ENCODE measurements around the gene C14orf132. TPM values are rescaled to one million over a fixed set of nuclear protein-coding genes. Genes with fewer than 3 reads are reported as not detected.
"Not testable (repeated sequence)": the region's sequence is repeated elsewhere in the genome, so short reads cannot be mapped to it uniquely, and the experiment has no call there.

Gene C14orf132
- total and polyA plus RNA-seq, 2 donors (not counting 1 experiment from before 2014, with no cell fraction given) = 12.1 to 48.6 TPM

- H3K9me3 ChIP-seq (ENCODE audit: control insufficient read depth, insufficient read depth, low read depth, low read length) = no peaks in the 10 kb centered on the region
- TF ChIP-seq CTCF (conservative IDR thresholded peaks at IDR 0.05 in 1 of 2, IDR thresholded peaks at IDR 0.05 in 1 of 2; ENCODE audit: low read depth in 1 of 2, low read length in 2 of 2) (no peak), EZH2 (IDR thresholded peaks at IDR 0.05; ENCODE audit: low read length, missing control alignments) (no peak)
- no peaks in the 10 kb centered on the region for H3K4me1 ChIP-seq (ENCODE audit: control insufficient read depth, extremely low read depth, insufficient read depth, low read length)
- H3K4me3 ChIP-seq (replicated peaks in 1 of 4; ENCODE audit: control extremely low read depth in 1 of 4, insufficient read depth in 1 of 4, low read depth in 3 of 4, low read length in 4 of 4) = no peak overlapping the region
- DNase-seq (ENCODE audit: low read depth in 2 of 2) = no peak
- H3K27ac ChIP-seq (ENCODE audit: insufficient read depth, low read length) = no peak overlapping the region
- H3K79me2 ChIP-seq (ENCODE audit: control insufficient read depth, insufficient read depth, low read length) = no peaks in the 10 kb centered on the region
- H3K4me2 ChIP-seq (ENCODE audit: extremely low read depth, insufficient read depth, low read length) = no peak overlapping the region
- H3K36me3 ChIP-seq (ENCODE audit: control insufficient read depth, insufficient read depth, low read length) = no peaks in the 10 kb centered on the region
- H3K9ac ChIP-seq (ENCODE audit: insufficient read depth, low read length) = no peak overlapping the region
- no peaks in the 10 kb centered on the region for H3K27me3 ChIP-seq (ENCODE audit: control insufficient read depth, insufficient read depth, low read length)
- no peaks in the 10 kb centered on the region for H4K20me1 ChIP-seq (ENCODE audit: control insufficient read depth, extremely low read depth, insufficient read depth, low read length)
- H2AFZ ChIP-seq (ENCODE audit: low read length) = no peak overlapping the region
Observed at GRCh38 chr14:96011131-96011530, 28.0 kb upstream of the C14orf132 start.

- no peaks in the 10 kb centered on the region for H3K9me3 ChIP-seq (ENCODE audit: control insufficient read depth, insufficient read depth, low read depth, low read length)
- no peak overlapping the region for H3K4me3 ChIP-seq (replicated peaks in 1 of 4; ENCODE audit: control extremely low read depth in 1 of 4, insufficient read depth in 1 of 4, low read depth in 3 of 4, low read length in 4 of 4)
- no peaks in the 10 kb centered on the region for H3K79me2 ChIP-seq (ENCODE audit: control insufficient read depth, insufficient read depth, low read length)
- no peak for DNase-seq (ENCODE audit: low read depth in 2 of 2)
- H3K27ac ChIP-seq (ENCODE audit: insufficient read depth, low read length) = no peak overlapping the region
- TF ChIP-seq CTCF (conservative IDR thresholded peaks at IDR 0.05 in 1 of 2, IDR thresholded peaks at IDR 0.05 in 1 of 2; ENCODE audit: low read depth in 1 of 2, low read length in 2 of 2) (no peak), EZH2 (IDR thresholded peaks at IDR 0.05; ENCODE audit: low read length, missing control alignments) (no peak)
- H4K20me1 ChIP-seq (ENCODE audit: control insufficient read depth, extremely low read depth, insufficient read depth, low read length) = no peaks in the 10 kb centered on the region
- H2AFZ ChIP-seq (ENCODE audit: low read length) = no peak overlapping the region
- no peak overlapping the region for H3K4me2 ChIP-seq (ENCODE audit: extremely low read depth, insufficient read depth, low read length)
- no peak overlapping the region for H3K9ac ChIP-seq (ENCODE audit: insufficient read depth, low read length)
- H3K36me3 ChIP-seq (ENCODE audit: control insufficient read depth, insufficient read depth, low read length) = no peaks in the 10 kb centered on the region
- no peaks in the 10 kb centered on the region for H3K4me1 ChIP-seq (ENCODE audit: control insufficient read depth, extremely low read depth, insufficient read depth, low read length)
- H3K27me3 ChIP-seq (ENCODE audit: control insufficient read depth, insufficient read depth, low read length) = no peaks in the 10 kb centered on the region
Observed at GRCh38 chr14:96011607-96012006, 27.6 kb upstream of the C14orf132 start.

GRCh38 chr14:96012757-96013156, 26.4 kb upstream of the C14orf132 start:
- not testable (repeated sequence) for H4K20me1 ChIP-seq (ENCODE audit: control insufficient read depth, extremely low read depth, insufficient read depth, low read length); H3K27me3 ChIP-seq (ENCODE audit: control insufficient read depth, insufficient read depth, low read length); H3K4me3 ChIP-seq (replicated peaks in 1 of 4; ENCODE audit: control extremely low read depth in 1 of 4, insufficient read depth in 1 of 4, low read depth in 3 of 4, low read length in 4 of 4); H3K79me2 ChIP-seq (ENCODE audit: control insufficient read depth, insufficient read depth, low read length); H3K4me2 ChIP-seq (ENCODE audit: extremely low read depth, insufficient read depth, low read length); H3K9ac ChIP-seq (ENCODE audit: insufficient read depth, low read length); DNase-seq (ENCODE audit: low read depth in 2 of 2); H3K36me3 ChIP-seq (ENCODE audit: control insufficient read depth, insufficient read depth, low read length); H3K27ac ChIP-seq (ENCODE audit: insufficient read depth, low read length); H2AFZ ChIP-seq (ENCODE audit: low read length); H3K4me1 ChIP-seq (ENCODE audit: control insufficient read depth, extremely low read depth, insufficient read depth, low read length); H3K9me3 ChIP-seq (ENCODE audit: control insufficient read depth, insufficient read depth, low read depth, low read length)
